ENCODE results near the gene UBE2F.
"Not testable (repeated sequence)": the region's sequence is repeated elsewhere in the genome, so short reads cannot be mapped to it uniquely, and the experiment has no call there.

UBE2F gene

GRCh38 chr2:237961637-237962036 lies 5.2 kb upstream of the UBE2F start:
- Mint-ChIP-seq H3K9me3 (peaks cover 20% of the 10 kb centered on the region), H3K27ac (no peak overlapping the region), H3K27me3 (ENCODE audit: low read depth) (peaks cover 19% of the 10 kb centered on the region), H3K36me3 (ENCODE audit: low read depth) (peaks cover 9% of the 10 kb centered on the region), H3K4me1 (ENCODE audit: low read depth) (peaks cover 9% of the 10 kb centered on the region), H3K4me3 (no peak overlapping the region)
- no peak for DNase-seq (ENCODE audit: low spot score)

GRCh38 chr2:237962432-237963084 lies 4.3 kb upstream of the UBE2F start:
- peaks cover 9% of the 10 kb centered on the region for H3K36me3 Mint-ChIP-seq (ENCODE audit: low read depth)
- H3K27ac Mint-ChIP-seq = no peak overlapping the region
- peaks cover 10% of the 10 kb centered on the region for H3K27me3 Mint-ChIP-seq (ENCODE audit: low read depth)
- peaks cover 2% of the 10 kb centered on the region for H3K4me1 Mint-ChIP-seq (ENCODE audit: low read depth)
- H3K4me3 Mint-ChIP-seq = no peak overlapping the region
- peaks cover 20% of the 10 kb centered on the region for H3K9me3 Mint-ChIP-seq
- DNase-seq (ENCODE audit: low spot score) = no peak

- H3K27me3 Mint-ChIP-seq (ENCODE audit: low read depth); H3K27ac Mint-ChIP-seq: not testable (repeated sequence)
- H3K9me3 Mint-ChIP-seq = peaks cover 20% of the 10 kb centered on the region
Observed at GRCh38 chr2:237963490-237963991, 3.3 kb upstream of the UBE2F start.

GRCh38 chr2:237964194-237964577 lies 2.6 kb upstream of the UBE2F start:
- Mint-ChIP-seq H3K4me1 (ENCODE audit: low read depth) (peaks cover 16% of the 10 kb centered on the region), H3K4me3 (no peak overlapping the region), H3K9me3 (peaks cover 20% of the 10 kb centered on the region), H3K27me3 (ENCODE audit: low read depth) (peaks cover 4% of the 10 kb centered on the region), H3K36me3 (ENCODE audit: low read depth) (peaks cover 18% of the 10 kb centered on the region), H3K27ac (no peak overlapping the region)
- DNase-seq (ENCODE audit: low spot score) = no peak

More at GRCh38 chr2:237963490-237963991, 3.3 kb upstream of the UBE2F start:
- not testable (repeated sequence) for DNase-seq (ENCODE audit: low spot score); H3K4me3 Mint-ChIP-seq
- Mint-ChIP-seq H3K36me3 (ENCODE audit: low read depth) (peaks cover 12% of the 10 kb centered on the region), H3K4me1 (ENCODE audit: low read depth) (peaks cover 10% of the 10 kb centered on the region)

GRCh38 chr2:237964578-237965404 lies 2.0 kb upstream of the UBE2F start:
- H3K27me3 Mint-ChIP-seq (ENCODE audit: low read depth) = peaks cover 3% of the 10 kb centered on the region
- no peak for DNase-seq (ENCODE audit: low spot score)
- H3K36me3 Mint-ChIP-seq (ENCODE audit: low read depth) = peaks cover 24% of the 10 kb centered on the region
- no peak overlapping the region for H3K27ac Mint-ChIP-seq
- H3K4me3 Mint-ChIP-seq = peak overlapping the region; percentile 30
- peaks cover 23% of the 10 kb centered on the region for H3K4me1 Mint-ChIP-seq (ENCODE audit: low read depth)
- peaks cover 20% of the 10 kb centered on the region for H3K9me3 Mint-ChIP-seq

- peaks cover 20% of the 10 kb centered on the region for H3K9me3 Mint-ChIP-seq
- H3K27me3 Mint-ChIP-seq (ENCODE audit: low read depth); H3K27ac Mint-ChIP-seq; DNase-seq (ENCODE audit: low spot score): not testable (repeated sequence)
- peaks cover 31% of the 10 kb centered on the region for H3K4me1 Mint-ChIP-seq (ENCODE audit: low read depth)
- H3K36me3 Mint-ChIP-seq (ENCODE audit: low read depth) = peaks cover 31% of the 10 kb centered on the region
- peak overlapping the region; percentile 82 for H3K4me3 Mint-ChIP-seq
Observed at GRCh38 chr2:237965844-237966243, 970 bp upstream of the UBE2F start.

- Mint-ChIP-seq H3K27me3 (ENCODE audit: low read depth) (no peaks in the 10 kb centered on the region), H3K27ac (peak overlapping the region; percentile 62), H3K9me3 (peaks cover 20% of the 10 kb centered on the region), H3K4me3 (peak overlapping the region; percentile 82), H3K4me1 (ENCODE audit: low read depth) (peaks cover 33% of the 10 kb centered on the region), H3K36me3 (ENCODE audit: low read depth) (peaks cover 32% of the 10 kb centered on the region)
- no peak for DNase-seq (ENCODE audit: low spot score)
Observed at GRCh38 chr2:237966250-237966564, 607 bp upstream of the UBE2F start.

GRCh38 chr2:237967463-237967951 lies 693 bp downstream of the UBE2F start:
- Mint-ChIP-seq H3K4me1 (ENCODE audit: low read depth) (peaks cover 35% of the 10 kb centered on the region), H3K9me3 (peaks cover 12% of the 10 kb centered on the region), H3K36me3 (ENCODE audit: low read depth) (peaks cover 32% of the 10 kb centered on the region), H3K27me3 (ENCODE audit: low read depth) (no peaks in the 10 kb centered on the region), H3K4me3 (peak overlapping the region; percentile 95), H3K27ac (peak overlapping the region; percentile 94)
- DNase-seq (ENCODE audit: low spot score) = no peak

- DNase-seq (ENCODE audit: low spot score) = peak; percentile 70
- Mint-ChIP-seq H3K27ac (peak overlapping the region; percentile 94), H3K4me3 (peak overlapping the region; percentile 95), H3K27me3 (ENCODE audit: low read depth) (no peaks in the 10 kb centered on the region), H3K36me3 (ENCODE audit: low read depth) (peaks cover 31% of the 10 kb centered on the region), H3K9me3 (peaks cover 5% of the 10 kb centered on the region), H3K4me1 (ENCODE audit: low read depth) (peaks cover 36% of the 10 kb centered on the region)
Observed at GRCh38 chr2:237968048-237968862, 1.4 kb downstream of the UBE2F start.

- H3K9me3 Mint-ChIP-seq = no peaks in the 10 kb centered on the region
- H3K36me3 Mint-ChIP-seq (ENCODE audit: low read depth) = peaks cover 47% of the 10 kb centered on the region
- no peaks in the 10 kb centered on the region for H3K27me3 Mint-ChIP-seq (ENCODE audit: low read depth)
- H3K4me3 Mint-ChIP-seq = no peak overlapping the region
- H3K4me1 Mint-ChIP-seq (ENCODE audit: low read depth) = peaks cover 40% of the 10 kb centered on the region
- H3K27ac Mint-ChIP-seq = no peak overlapping the region
- no peak for DNase-seq (ENCODE audit: low spot score)
Observed at GRCh38 chr2:237971661-237972060, 4.8 kb downstream of the UBE2F start.

GRCh38 chr2:237972211-237972610 lies 5.4 kb downstream of the UBE2F start:
- Mint-ChIP-seq H3K9me3 (no peaks in the 10 kb centered on the region), H3K27me3 (ENCODE audit: low read depth) (no peaks in the 10 kb centered on the region), H3K27ac (no peak overlapping the region), H3K36me3 (ENCODE audit: low read depth) (peaks cover 50% of the 10 kb centered on the region), H3K4me3 (no peak overlapping the region), H3K4me1 (ENCODE audit: low read depth) (peaks cover 41% of the 10 kb centered on the region)
- DNase-seq (ENCODE audit: low spot score) = no peak

GRCh38 chr2:237972936-237973335 lies 6.1 kb downstream of the UBE2F start:
- H3K4me1 Mint-ChIP-seq (ENCODE audit: low read depth) = peaks cover 45% of the 10 kb centered on the region
- H3K36me3 Mint-ChIP-seq (ENCODE audit: low read depth) = peaks cover 56% of the 10 kb centered on the region
- DNase-seq (ENCODE audit: low spot score) = no peak
- H3K27ac Mint-ChIP-seq = no peak overlapping the region
- H3K9me3 Mint-ChIP-seq = no peaks in the 10 kb centered on the region
- no peak overlapping the region for H3K4me3 Mint-ChIP-seq
- H3K27me3 Mint-ChIP-seq (ENCODE audit: low read depth) = no peaks in the 10 kb centered on the region

GRCh38 chr2:237977380-237977779 lies 10.6 kb downstream of the UBE2F start:
- no peaks in the 10 kb centered on the region for H3K9me3 Mint-ChIP-seq
- H3K4me1 Mint-ChIP-seq (ENCODE audit: low read depth) = peaks cover 48% of the 10 kb centered on the region
- peaks cover 53% of the 10 kb centered on the region for H3K36me3 Mint-ChIP-seq (ENCODE audit: low read depth)
- DNase-seq (ENCODE audit: low spot score) = no peak
- peak overlapping the region; percentile 58 for H3K27ac Mint-ChIP-seq
- H3K4me3 Mint-ChIP-seq = no peak overlapping the region
- no peaks in the 10 kb centered on the region for H3K27me3 Mint-ChIP-seq (ENCODE audit: low read depth)
